Thyroid gland (tissue), 4 donors: ENCODE results near the gene SH2D3C.

Experiments used
- CTCF ChIP-seq, 6 experiments: fragments of 200-600 bp in 3 of 6; fragments of 450-650 bp in 3 of 6; sonication (generic) in 3 of 6; IDR thresholded peaks; one replicate each; pipeline ENCODE4 v1.5.1; 2016 to 2019; ENCODE audit warnings: antibody characterized with exemption in 6 of 6, mild to moderate bottlenecking in 2 of 6, inconsistent platforms in 1 of 6, moderate library complexity in 1 of 6
- POLR2A ChIP-seq, 2 donors: fragments of 450-650 bp; IDR thresholded peaks; one replicate each; pipeline ENCODE4 v1.6.1; 2017; ENCODE audit warnings: antibody characterized with exemption in 2 of 2, mild to moderate bottlenecking in 2 of 2, moderate library complexity in 1 of 2

- TF ChIP-seq CTCF (IDR thresholded peaks at IDR 0.05) (no peak), POLR2A (IDR thresholded peaks at IDR 0.05) (no peak)
These were observed 43.6 kb upstream of the SH2D3C start for GRCh38 chr9:127822108-127822507.
